NCI-H446 (cell line): ENCODE data around the gene BOD1L1.

Experiments used
- DNase-seq, 2 experiments: peaks; one replicate each; lab custom pipeline; 2025; lab: John Stamatoyannopoulos, UW

The BOD1L1 gene

DNA sequence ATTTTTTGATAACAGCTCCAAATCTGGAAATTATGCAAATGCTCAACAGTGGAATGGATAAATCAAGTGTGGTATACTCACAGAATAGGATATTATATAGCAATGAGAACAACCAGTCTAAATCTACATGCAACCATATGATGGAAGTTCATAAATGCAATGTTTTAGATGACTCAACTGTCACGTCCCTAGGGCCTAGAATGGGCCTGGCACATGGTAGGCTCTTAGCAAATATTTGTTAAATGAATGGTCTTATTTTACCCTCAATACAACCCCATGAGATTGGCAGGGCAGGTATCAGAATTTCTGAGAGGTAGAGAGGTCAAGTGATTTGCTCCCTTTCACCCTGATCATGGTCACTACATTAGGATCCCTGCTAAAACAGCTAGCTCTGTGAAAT, 68.6 kb downstream of the BOD1L1 start:
- no peak for DNase-seq

DNA sequence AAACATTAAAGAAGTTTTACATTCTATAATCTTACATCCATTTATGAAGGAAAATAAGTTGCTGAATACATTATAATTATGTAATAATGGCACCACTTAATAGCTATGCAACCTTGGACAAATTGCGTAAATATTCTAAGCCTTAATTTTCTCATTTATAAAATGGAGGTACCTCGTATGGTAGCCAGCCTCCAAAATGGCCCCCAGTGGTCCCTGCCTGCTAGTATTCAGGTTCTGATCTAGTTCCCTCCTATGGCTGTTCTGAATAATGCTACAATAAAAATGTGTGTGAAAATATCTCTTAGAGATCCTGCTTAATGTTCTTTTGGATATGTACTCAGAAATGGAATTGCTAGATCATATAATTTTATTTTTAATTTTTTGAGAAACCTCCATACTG, 72.2 kb downstream of the BOD1L1 start:
- no peak for DNase-seq

DNA sequence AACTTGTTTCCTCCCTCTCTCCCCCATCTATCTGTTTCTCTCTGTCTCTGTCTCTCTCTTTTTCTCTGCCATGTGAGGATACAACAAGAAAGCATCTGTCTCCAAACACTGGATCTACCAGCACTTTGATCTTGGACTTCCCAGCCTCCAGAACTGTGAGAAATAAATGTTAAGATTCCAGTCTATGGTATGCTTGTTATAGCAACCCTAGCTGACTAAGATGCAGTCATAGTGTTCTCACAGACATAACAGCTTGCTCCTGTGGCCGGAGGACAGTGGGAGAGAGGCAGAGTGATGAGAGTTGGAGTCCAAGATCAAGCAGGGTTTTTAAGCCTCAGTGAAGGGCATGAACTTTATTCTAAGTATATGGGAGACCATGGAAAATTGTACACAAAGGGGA, 74.4 kb downstream of the BOD1L1 start:
- no peak for DNase-seq

GRCh38 chr4:13548984-13549546, 78.5 kb downstream of the BOD1L1 start:
- peak; percentile 71 to 79 for DNase-seq

- DNase-seq: peak in 1 of 2 experiments; percentile 2
Observed at GRCh38 chr4:13548059-13548983, 79.2 kb downstream of the BOD1L1 start.

DNA sequence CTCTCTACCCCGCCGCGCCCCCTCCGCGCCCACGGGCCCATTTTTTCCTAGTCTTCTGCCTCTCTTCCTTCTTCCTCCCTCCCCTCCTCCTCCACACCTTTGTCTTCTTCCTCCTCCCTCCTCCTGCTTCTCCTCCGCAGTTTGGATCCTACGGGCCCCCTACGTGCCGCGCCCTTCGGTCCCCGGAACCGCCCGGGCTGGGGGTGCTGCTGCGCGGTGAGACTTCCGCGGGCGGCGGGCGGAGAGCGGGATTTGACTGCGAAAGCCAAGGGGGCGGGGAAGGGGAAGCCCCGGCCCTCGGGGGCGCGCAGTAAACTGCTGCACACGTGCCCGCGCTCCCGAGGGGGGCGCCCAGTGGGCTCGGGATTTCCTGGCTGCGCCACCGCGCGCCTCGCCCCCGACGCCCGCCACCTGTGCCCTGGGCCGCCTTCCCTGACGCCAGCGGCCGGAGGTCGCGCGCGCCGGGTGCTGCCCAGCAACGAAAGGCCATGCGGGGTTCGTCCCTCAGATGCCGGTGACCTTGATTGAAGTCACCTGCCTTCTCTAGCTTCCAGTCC, 80.0 kb downstream of the BOD1L1 start:
- DNase-seq: peak in 1 of 2 experiments; percentile 22

- no peak for DNase-seq
Observed at GRCh38 chr4:13546941-13547484, 80.5 kb downstream of the BOD1L1 start.

GRCh38 chr4:13546142-13546940, 81.2 kb downstream of the BOD1L1 start:
- no peak for DNase-seq

GRCh38 chr4:13545394-13545808, 82.1 kb downstream of the BOD1L1 start:
- no peak for DNase-seq

DNA sequence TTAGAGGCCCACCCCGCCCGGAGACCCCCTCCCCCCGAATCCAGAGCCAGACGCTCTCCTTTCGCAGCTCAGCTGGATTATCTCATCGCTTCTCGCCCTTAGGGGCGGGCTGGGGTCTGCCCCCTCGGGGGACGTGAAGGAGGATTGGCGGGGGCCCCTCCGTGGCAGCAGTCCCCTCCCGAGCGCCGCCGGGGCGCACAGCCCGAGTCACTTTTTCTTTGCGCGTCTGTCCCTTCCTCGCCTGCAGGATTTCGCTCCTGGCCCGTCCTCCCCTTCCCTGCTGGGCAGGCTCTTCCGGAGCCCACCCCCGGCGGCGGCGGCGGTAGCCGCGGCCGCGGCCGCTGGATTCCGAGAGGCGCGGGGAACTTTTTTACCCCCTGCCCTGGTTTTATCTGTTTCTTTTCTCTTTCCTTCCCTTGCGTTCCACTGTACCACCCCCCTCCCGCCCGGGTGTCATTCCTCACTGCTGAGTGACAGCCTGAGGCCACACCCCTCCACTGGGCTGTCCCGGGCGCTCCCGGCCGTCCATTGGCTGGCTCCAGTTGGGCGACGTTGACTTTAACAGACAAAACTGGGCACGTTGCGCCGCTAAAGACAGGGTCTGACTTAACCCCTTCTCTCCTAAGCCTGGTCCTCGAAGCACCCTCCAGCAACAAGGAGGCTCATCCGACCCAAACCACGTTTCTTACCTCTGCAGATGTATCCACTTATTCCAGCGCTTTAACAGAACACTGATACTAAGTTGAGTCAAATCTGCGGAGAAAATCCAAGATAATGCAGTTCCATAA, 82.7 kb downstream of the BOD1L1 start:
- peak; percentile 71 to 87 for DNase-seq

DNA sequence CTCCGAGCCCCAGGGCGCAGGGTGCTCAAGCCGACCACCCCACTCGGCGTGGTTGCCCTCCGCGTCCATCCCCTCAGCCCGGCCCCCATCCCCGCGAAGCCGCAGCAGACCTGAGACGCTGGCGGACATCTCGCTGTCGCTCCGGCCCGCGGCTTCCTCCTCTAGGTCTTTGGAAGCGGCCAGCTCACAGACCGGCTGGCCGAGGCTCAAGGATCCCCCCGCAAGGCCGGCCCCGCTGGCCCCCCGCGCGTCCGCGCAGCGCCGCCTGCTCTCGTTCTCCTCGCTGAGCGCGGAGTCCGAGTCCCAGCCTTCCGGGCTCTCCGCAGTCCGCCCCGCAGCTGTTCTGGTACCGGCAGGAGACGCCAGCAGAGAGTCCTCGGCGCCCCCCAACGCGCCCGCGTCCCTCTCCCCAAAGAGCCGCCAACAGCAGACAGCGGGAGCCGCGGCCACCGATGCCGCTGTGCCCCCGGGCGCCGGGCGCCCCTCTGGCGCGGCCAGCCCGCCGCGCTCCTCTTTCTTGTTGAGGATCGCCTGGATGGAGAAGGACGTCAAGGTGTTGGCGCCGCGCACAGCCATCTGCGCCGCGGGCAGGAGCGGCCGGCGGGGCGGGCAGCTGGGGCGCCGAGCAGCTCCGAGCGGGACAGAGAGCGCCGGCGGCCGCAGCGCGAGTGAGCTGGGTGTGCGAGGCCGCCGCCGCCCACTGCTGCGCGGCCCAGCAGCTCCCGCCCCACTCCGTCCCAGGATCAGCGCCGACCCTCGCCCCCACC, 83.5 kb downstream of the BOD1L1 start, which contains the start of gene NKX3-2:
Gene NKX3-2, minus strand, starts transcription at position 670 of the 767 bp plus-strand sequence. Its CDS starts 94 bp downstream, at position 576.
- peak in 1 of 2 experiments; percentile 13 for DNase-seq

DNA sequence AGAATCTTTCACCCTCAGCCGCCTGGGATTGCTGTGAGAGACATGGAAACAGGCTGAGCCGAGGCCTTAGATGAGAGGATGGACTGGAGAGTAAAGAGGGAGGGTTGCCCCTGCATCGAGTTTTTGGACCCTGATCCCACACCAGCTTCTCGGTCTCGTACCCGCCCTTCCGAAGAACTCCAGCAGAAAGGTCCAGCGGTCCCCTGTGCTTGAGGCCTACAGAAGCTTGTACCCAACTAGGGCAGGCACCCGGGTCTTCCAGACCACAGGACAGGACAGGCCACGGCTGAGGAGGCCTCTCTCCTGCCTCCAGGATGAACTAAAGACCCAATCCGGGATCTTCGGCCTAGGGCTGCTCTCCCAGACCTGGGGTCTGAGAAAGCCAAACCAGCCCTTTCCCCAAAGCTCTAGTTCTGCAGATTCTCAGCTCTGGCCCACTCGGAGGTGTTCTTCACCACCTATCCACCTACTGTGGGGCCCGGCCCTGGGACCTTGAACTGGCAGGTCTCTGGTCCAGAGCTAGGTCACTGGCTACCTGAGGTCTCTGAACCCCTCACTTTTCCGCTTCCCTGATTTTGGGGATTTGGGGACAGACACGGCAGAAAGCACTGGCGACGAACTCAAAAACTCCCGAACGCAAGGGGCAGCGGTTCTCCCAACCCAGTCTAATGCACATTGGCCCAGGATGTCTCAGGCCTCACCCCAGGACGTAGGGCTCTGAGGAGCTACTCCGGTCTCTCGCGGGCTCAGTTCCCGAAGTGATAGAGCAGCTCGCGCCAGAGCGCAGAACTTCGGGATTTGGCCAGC, 84.3 kb downstream of the BOD1L1 start:
- no peak for DNase-seq

GRCh38 chr4:13542577-13543031, 84.9 kb downstream of the BOD1L1 start:
- DNase-seq: no peak

GRCh38 chr4:13541720-13542576, 85.6 kb downstream of the BOD1L1 start:
- no peak for DNase-seq

- DNase-seq: no peak
Observed at GRCh38 chr4:13541176-13541604, 86.3 kb downstream of the BOD1L1 start.

DNA sequence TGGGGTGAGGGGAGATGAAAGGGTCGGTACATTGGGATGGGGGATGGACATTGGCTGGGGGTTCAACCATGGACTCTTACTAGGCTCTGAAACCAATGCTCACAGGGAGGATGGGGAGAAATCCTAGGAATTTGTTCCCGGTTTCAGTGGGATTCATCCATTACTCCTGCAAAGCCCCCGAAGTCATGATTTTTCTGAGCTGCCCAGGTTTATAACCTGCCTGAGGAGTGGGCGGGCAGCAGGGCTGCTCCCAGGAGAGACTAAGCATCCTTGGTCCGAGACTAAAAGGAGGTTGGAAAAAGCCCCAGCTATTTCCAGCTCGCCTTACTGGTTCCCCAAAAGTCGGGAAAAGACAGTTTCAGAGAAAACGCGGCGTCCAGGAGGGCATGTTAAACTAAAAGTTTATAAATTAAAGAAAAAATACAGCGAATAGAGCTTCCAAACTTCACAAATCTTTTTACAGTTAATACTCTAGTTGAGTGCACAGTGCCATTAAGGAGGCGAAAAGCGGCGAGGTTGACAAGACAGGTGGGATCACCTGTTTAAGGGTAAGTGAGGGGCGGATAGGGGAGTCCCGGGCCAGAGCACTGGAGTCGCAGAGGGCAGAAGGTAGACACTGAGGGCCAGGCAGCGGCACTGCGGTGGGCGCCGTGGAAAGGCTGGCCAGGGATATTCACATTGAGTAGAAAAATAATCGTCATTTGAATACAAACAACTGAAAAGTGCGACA, 86.9 kb downstream of the BOD1L1 start:
- DNase-seq: no peak

GRCh38 chr4:13539619-13540445, 87.7 kb downstream of the BOD1L1 start:
- DNase-seq: no peak
